GM10248 (cell line): ENCODE data around the gene SYT13.

ENCODE experiments used
- CTCF ChIA-PET: fragments of 300-600 bp; sonication (Branson Sonifier 250); formaldehyde crosslinking; extraction: SDS; loops from one replicate; lab custom pipeline; 2021; ENCODE audit warnings: antibody characterized with exemption; lab: Yijun Ruan, JAX
- POLR2A ChIA-PET: fragments of 350-650 bp; sonication (Branson Sonifier 250); formaldehyde crosslinking; extraction: SDS; loops from one replicate; lab custom pipeline; 2020; ENCODE audit warnings: antibody characterized with exemption; lab: Yijun Ruan, JAX
- DNase-seq: peaks from one replicate; pipeline ENCODE4 v3.0.0; 2012; ENCODE audit errors: extremely low spot score
- CTCF ChIP-seq: IDR thresholded peaks from 2 replicates; pipeline ENCODE4 v1.5.1; 2012; ENCODE audit warnings: mild to moderate bottlenecking, low read depth; ENCODE audit errors: extremely low read depth, missing control alignments, control extremely low read depth

SYT13 gene

GRCh38 chr11:45260071-45260470 is 26.1 kb downstream of the SYT13 start:
- no peak for DNase-seq
- CTCF ChIA-PET: interaction anchor here (1.3 kb wide), 1 partner anchor 12 kb away, joined by 3 read pairs; no protein-coding TSS in a partner anchor
- POLR2A ChIA-PET: no interaction called here
- no peak for TF ChIP-seq CTCF

GRCh38 chr11:45259592-45259991 is 26.5 kb downstream of the SYT13 start:
- CTCF ChIA-PET: interaction anchor here (1.3 kb wide), 1 partner anchor 13 kb away, joined by 3 read pairs; no protein-coding TSS in a partner anchor
- DNase-seq: no peak
- POLR2A ChIA-PET: no interaction called here
- TF ChIP-seq CTCF: no peak

GRCh38 chr11:45258982-45259530 is 27.1 kb downstream of the SYT13 start:
- ChIA-PET CTCF (interaction anchor here (1.3 kb wide), 1 partner anchor 13 kb away, joined by 3 read pairs; no protein-coding TSS in a partner anchor), POLR2A (no interaction called here)
- TF ChIP-seq CTCF: no peak
- no peak for DNase-seq

- ChIA-PET POLR2A (no interaction called here), CTCF (interaction anchor here (2.0 to 2.5 kb wide), 6 partner anchors 10 to 143 kb away, joined by 7 to 19 read pairs (median 10); no protein-coding TSS in a partner anchor)
- no peak for DNase-seq
- no peak for TF ChIP-seq CTCF
Measured at GRCh38 chr11:45254070-45254469, 32.1 kb downstream of the SYT13 start.

GRCh38 chr11:45253640-45254039 is 32.5 kb downstream of the SYT13 start:
- CTCF ChIA-PET: interaction anchor here (1.2 to 2.5 kb wide), 8 partner anchors 10 to 142 kb away, joined by 3 to 19 read pairs (median 8); no protein-coding TSS in a partner anchor
- POLR2A ChIA-PET: no interaction called here

GRCh38 chr11:45252877-45253276 is 33.3 kb downstream of the SYT13 start:
- no peak for DNase-seq
- TF ChIP-seq CTCF: no peak
- POLR2A ChIA-PET: no interaction called here
- CTCF ChIA-PET: interaction anchor here (0.9 to 2.5 kb wide), 17 partner anchors 9 to 142 kb away, joined by 3 to 19 read pairs (median 4); no protein-coding TSS in a partner anchor

More at GRCh38 chr11:45253640-45254039, 32.5 kb downstream of the SYT13 start:
- DNase-seq: no peak
- no peak for TF ChIP-seq CTCF
